Spleen (tissue), 7 donors: Measurements from ENCODE around the gene CHD5.

Experiments used
- POLR2A ChIP-seq, 3 donors: fragments of 450-650 bp; IDR thresholded peaks; one replicate each; pipeline ENCODE4 v1.5.1; 2017; ENCODE audit warnings: antibody characterized with exemption in 3 of 3, mild to moderate bottlenecking in 1 of 3
- TF ChIP-seq, protein P1 (sequence below), 11 experiments: fragments of 200-600 bp in 7 of 11; fragments of 450-650 bp in 4 of 11; sonication (generic) in 4 of 11; IDR thresholded peaks in 8 of 11; conservative IDR thresholded peaks in 3 of 11; 1 replicate in 7 of 11; 2 replicates in 4 of 11; pipeline versions ENCODE4 v1.4.0 to v1.8.0; 2016 to 2021; ENCODE audit warnings: antibody characterized with exemption in 11 of 11, inconsistent platforms in 4 of 11, mild to moderate bottlenecking in 1 of 11
- donor health status: DM: no; HTN: no; CAD: no; lungs with moderate emphysema.
- donor health status: DM: no; HTN: no; CAD: no.
- donor health status: DM: no; HTN: no; CAD: no.

DNA sequence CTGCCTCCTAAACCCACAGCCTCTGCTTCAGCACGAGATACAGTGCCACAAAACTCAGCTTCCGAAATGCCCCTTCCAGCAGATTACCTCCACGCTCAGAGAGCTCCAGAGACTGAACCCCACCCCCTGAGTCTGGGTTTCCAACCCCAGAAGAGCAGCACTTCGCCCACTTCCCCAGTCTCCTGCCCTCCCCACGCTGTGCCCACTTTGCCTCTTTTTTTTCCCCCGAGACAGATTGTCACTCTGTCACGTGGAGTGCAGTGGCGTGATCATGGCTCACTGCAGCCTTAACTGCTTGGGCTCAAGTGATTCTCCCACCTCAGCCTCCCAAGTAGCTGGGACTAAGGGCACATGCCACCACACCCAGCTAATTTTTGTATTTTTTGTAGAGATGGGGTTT, 45.5 kb upstream of the CHD5 start:
- TF ChIP-seq, protein P1, sequence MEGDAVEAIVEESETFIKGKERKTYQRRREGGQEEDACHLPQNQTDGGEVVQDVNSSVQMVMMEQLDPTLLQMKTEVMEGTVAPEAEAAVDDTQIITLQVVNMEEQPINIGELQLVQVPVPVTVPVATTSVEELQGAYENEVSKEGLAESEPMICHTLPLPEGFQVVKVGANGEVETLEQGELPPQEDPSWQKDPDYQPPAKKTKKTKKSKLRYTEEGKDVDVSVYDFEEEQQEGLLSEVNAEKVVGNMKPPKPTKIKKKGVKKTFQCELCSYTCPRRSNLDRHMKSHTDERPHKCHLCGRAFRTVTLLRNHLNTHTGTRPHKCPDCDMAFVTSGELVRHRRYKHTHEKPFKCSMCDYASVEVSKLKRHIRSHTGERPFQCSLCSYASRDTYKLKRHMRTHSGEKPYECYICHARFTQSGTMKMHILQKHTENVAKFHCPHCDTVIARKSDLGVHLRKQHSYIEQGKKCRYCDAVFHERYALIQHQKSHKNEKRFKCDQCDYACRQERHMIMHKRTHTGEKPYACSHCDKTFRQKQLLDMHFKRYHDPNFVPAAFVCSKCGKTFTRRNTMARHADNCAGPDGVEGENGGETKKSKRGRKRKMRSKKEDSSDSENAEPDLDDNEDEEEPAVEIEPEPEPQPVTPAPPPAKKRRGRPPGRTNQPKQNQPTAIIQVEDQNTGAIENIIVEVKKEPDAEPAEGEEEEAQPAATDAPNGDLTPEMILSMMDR (IDR thresholded peaks at IDR 0.05 in 8 of 11, conservative IDR thresholded peaks at IDR 0.05 in 3 of 11): no peak
- TF ChIP-seq POLR2A (IDR thresholded peaks at IDR 0.05): no peak
